Left lung (tissue), 10 donors: Measurements from ENCODE around the gene VPS25. TPM values are rescaled to one million over a fixed set of nuclear protein-coding genes. Genes with fewer than 3 reads are reported as not detected.
A peak's percentile ranks its signal among the peaks of the same experiment; 100 is the strongest.

Experiments
- ATAC-seq: fragments of 200-7000 bp; cut with Tn5 transposase; one replicate; pipeline ENCODE4 v1.9.1; 2020; ENCODE audit warnings: moderate library complexity
- DNase-seq, 4 donors: peaks; one replicate each; pipeline ENCODE4 v3.0.0-alpha.2; 2013 to 2020
- H3K27ac ChIP-seq, 2 donors: fragments of 200-600 bp; sonication (generic) in 1 of 2; one replicate each; pipeline versions ENCODE4 v1.5.0 to v1.8.0; 2020 to 2021
- H3K27me3 ChIP-seq, 2 donors: fragments of 200-600 bp; sonication (generic) in 1 of 2; one replicate each; pipeline versions ENCODE4 v1.5.0 to v1.8.0; 2020 to 2021
- H3K36me3 ChIP-seq, 2 donors: fragments of 200-600 bp; sonication (generic) in 1 of 2; one replicate each; pipeline versions ENCODE4 v1.5.0 to v1.8.0; 2020 to 2021
- H3K4me1 ChIP-seq, 2 donors: fragments of 200-600 bp; one replicate each; pipeline ENCODE4 v1.8.0; 2021
- H3K4me3 ChIP-seq, 2 donors: fragments of 200-600 bp; sonication (generic) in 1 of 2; one replicate each; pipeline versions ENCODE4 v1.5.0 to v1.8.0; 2020 to 2021; ENCODE audit warnings: mild to moderate bottlenecking in 1 of 2
- H3K9me3 ChIP-seq, 2 donors: fragments of 200-600 bp; sonication (generic) in 1 of 2; one replicate each; pipeline versions ENCODE4 v1.5.0 to v1.8.0; 2020 to 2021
- intact Hi-C, 2 donors: fragments of 100-400 bp; cut with DNase I; formaldehyde crosslinking; loops; one replicate each; pipeline versions ENCODE4 v1.11.2 to v1.14.2; 2022
- polyA plus RNA-seq, 6 donors: library from polyadenylated mRNA; unstranded; fragments of 120-200 nt; gene quantifications; one replicate each; pipeline ENCODE4 v1.2.1, GENCODE V29; 2013; ENCODE audit not compliant: insufficient read length in 6 of 6
- total RNA-seq, 2 donors: library from RNA; stranded (reverse); fragmentation: NEBNext Ultra II Directional; extraction: Animal tissue kit (Norgen Biotek cat#: 25700); gene quantifications; one replicate each; pipeline ENCODE4 v1.2.1, GENCODE V29; 2021
- TF ChIP-seq, protein P1 (sequence below), 2 donors: fragments of 200-600 bp; sonication (generic) in 1 of 2; IDR thresholded peaks; one replicate each; pipeline versions ENCODE4 v1.5.0 to v1.8.0; 2021; ENCODE audit warnings: antibody characterized with exemption in 2 of 2
- donor health status: DM: no; HTN: yes; CAD: no.
- donor health status: DM: no; HTN: no; CAD: no.

The VPS25 gene
- total and polyA plus RNA-seq, 8 donors: 54.8 to 72.7 (median 67.9) TPM

- H3K4me1 ChIP-seq: no peaks in the 10 kb centered on the region
- DNase-seq: no peak
- H3K36me3 ChIP-seq: peaks cover 0 to 58% of the 10 kb centered on the region in 2 donors
- ATAC-seq: peak; percentile 49
- TF ChIP-seq, protein P1, sequence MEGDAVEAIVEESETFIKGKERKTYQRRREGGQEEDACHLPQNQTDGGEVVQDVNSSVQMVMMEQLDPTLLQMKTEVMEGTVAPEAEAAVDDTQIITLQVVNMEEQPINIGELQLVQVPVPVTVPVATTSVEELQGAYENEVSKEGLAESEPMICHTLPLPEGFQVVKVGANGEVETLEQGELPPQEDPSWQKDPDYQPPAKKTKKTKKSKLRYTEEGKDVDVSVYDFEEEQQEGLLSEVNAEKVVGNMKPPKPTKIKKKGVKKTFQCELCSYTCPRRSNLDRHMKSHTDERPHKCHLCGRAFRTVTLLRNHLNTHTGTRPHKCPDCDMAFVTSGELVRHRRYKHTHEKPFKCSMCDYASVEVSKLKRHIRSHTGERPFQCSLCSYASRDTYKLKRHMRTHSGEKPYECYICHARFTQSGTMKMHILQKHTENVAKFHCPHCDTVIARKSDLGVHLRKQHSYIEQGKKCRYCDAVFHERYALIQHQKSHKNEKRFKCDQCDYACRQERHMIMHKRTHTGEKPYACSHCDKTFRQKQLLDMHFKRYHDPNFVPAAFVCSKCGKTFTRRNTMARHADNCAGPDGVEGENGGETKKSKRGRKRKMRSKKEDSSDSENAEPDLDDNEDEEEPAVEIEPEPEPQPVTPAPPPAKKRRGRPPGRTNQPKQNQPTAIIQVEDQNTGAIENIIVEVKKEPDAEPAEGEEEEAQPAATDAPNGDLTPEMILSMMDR (IDR thresholded peaks at IDR 0.05): no peak
- no peak overlapping the region for H3K27ac ChIP-seq
- H3K9me3 ChIP-seq: no peaks in the 10 kb centered on the region
- intact Hi-C loops: no loop called here
- H3K4me3 ChIP-seq: no peak overlapping the region
- H3K27me3 ChIP-seq: no peaks in the 10 kb centered on the region
These were observed 36.0 kb downstream of the VPS25 start for GRCh38 chr17:42809250-42809649.

GRCh38 chr17:42814633-42815399, 41.6 kb downstream of the VPS25 start:
- Histone ChIP-seq H3K4me1 (no peaks in the 10 kb centered on the region), H3K27me3 (no peaks in the 10 kb centered on the region), H3K9me3 (no peaks in the 10 kb centered on the region), H3K27ac (peak overlapping the region; percentile 28 to 63), H3K4me3 (no peak overlapping the region), H3K36me3 (peaks cover 0 to 99% of the 10 kb centered on the region in 2 donors)
- ATAC-seq: peak; percentile 77
- intact Hi-C loops: no loop called here
- DNase-seq: peak in 1 of 4 donors; percentile 75
- TF ChIP-seq, protein P1 (IDR thresholded peaks at IDR 0.05): no peak

DNA sequence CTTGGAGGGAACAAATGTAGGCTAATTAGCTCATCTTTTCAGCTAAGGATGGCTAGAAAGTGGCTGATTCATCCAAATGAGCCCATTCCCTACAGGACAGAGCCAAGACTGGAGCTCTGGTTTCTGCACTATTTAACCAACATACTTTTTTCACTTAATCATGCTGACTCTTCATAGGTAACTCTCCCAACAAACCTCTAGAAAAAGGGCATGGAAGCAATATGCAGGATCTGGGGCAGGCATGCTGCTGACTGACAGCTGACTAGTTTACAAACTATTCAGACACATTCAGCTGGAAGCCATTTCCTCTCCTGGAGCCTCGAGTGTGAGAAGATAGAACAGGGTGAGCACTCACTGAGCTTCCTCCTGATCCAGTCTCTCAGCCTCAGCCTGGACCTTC, 44.6 kb downstream of the VPS25 start:
- no peaks in the 10 kb centered on the region for H3K27me3 ChIP-seq
- H3K4me1 ChIP-seq: peaks cover 3 to 16% of the 10 kb centered on the region in 2 donors
- H3K36me3 ChIP-seq: peaks cover 0 to 94% of the 10 kb centered on the region in 2 donors
- TF ChIP-seq, protein P1 (IDR thresholded peaks at IDR 0.05): no peak
- H3K4me3 ChIP-seq: no peak overlapping the region
- intact Hi-C loops: no loop called here
- no peak for DNase-seq
- ATAC-seq: no peak
- H3K9me3 ChIP-seq: no peaks in the 10 kb centered on the region
- H3K27ac ChIP-seq: no peak overlapping the region

DNA sequence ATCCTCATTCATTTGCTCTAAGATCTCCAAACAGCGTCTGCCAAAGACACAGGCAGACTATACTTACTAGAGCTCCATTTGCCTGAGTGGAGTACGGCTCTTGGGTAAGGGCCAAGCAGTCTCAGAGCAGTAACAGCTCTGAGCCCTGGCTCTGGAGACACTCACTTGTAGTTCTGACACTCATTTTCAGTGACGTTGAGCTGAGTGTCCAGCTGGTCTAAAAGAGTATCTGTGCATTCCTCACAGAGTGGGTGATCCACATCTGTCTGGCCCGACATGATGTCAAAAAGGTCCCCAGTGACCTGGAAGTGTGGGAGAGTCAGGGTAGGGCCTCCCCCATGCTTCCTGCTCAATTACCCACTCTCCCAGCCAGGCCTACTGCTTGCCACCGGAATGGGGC, 45.1 kb downstream of the VPS25 start:
- intact Hi-C loops: no loop called here
- Histone ChIP-seq H3K27ac (no peak overlapping the region), H3K9me3 (no peaks in the 10 kb centered on the region), H3K4me3 (no peak overlapping the region), H3K36me3 (peaks cover 0 to 89% of the 10 kb centered on the region in 2 donors), H3K27me3 (no peaks in the 10 kb centered on the region), H3K4me1 (peaks cover 8 to 21% of the 10 kb centered on the region in 2 donors)
- DNase-seq: no peak
- no peak for ATAC-seq
- TF ChIP-seq, protein P1 (IDR thresholded peaks at IDR 0.05): no peak

DNA sequence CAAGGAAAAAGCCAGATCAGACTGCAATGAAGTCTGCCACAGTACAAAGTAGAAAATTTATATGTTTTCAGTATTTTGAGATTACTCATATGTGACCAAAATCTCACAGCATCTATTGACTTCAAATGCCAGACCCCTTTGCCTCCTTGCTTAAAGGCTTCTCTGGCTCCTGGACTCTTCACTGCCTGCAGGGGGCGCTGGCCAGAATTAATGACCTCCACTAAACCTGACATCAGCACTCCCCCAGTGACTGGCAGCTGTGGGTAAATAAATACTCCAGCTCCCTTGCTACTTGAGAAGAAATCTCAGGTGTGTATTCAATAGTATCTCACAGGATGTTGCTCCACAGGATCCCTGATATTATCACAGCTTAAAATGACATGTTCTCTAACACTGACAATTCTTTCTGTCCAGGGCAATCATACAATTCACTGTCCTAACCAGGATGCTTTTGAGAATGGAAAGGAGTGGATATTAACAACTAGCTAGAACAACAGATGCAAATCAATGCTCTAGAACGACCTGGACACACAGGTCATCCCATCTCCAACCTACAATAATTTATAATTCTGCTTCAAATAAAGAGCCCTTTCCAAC, 46.8 kb downstream of the VPS25 start:
- Histone ChIP-seq H3K36me3 (peaks cover 0 to 72% of the 10 kb centered on the region in 2 donors), H3K27me3 (no peaks in the 10 kb centered on the region), H3K4me1 (peaks cover 12 to 28% of the 10 kb centered on the region in 2 donors), H3K9me3 (no peaks in the 10 kb centered on the region), H3K27ac (no peak overlapping the region), H3K4me3 (no peak overlapping the region)
- ATAC-seq: no peak
- intact Hi-C loops: loop anchor here in 1 of 2 donors (5.0 kb wide), 1 partner anchor 98 kb away; no protein-coding TSS in a partner anchor
- DNase-seq: no peak
- TF ChIP-seq, protein P1 (IDR thresholded peaks at IDR 0.05): peak; percentile 37 to 62
